HCT116 (cell line): ENCODE measurements around the gene RMI1. TPM values are rescaled to one million over a fixed set of nuclear protein-coding genes. Genes with fewer than 3 reads are reported as not detected.

Source experiments
- ATAC-seq: fragments of 200-7000 bp; cut with Tn5 transposase; 2 replicates; pipeline ENCODE4 v1.9.1; 2020; ENCODE audit warnings: mild to moderate bottlenecking, moderate library complexity
- BruUV-seq: library from RNA; stranded (reverse); fragments of 400-500 nt; replicated peaks from 2 replicates; lab custom pipeline; 2021; lab: Mats Ljungman, UMichigan
- CTCF ChIA-PET: fragments of 300-600 bp; sonication (Branson Sonifier 250); formaldehyde crosslinking; loops from one replicate; lab custom pipeline; 2021; ENCODE audit warnings: antibody characterized with exemption; lab: Charles Lee
- POLR2A ChIA-PET: fragments of 300-600, 350-600 bp; sonication (Branson Sonifier 250); formaldehyde crosslinking; loops from one replicate; lab custom pipeline; 2021; ENCODE audit warnings: antibody characterized with exemption; lab: Charles Lee
- RAD21 ChIA-PET, 2 experiments: fragments of 300-600 bp; sonication (Branson Sonifier 250); formaldehyde crosslinking; loops; one replicate each; lab custom pipeline; 2023; ENCODE audit warnings: low total read pairs in 2 of 2; ENCODE audit not compliant: uncharacterized antibody in 2 of 2, unreplicated experiment in 2 of 2, low non-redundant PET in 1 of 2; lab: Charles Lee
- DNase-seq: peaks from one replicate; pipeline ENCODE4 v3.0.0-alpha.2; 2010; ENCODE audit warnings: low read depth, low spot score
- H2AFZ ChIP-seq: fragments of 200-600 bp; shearing (Covaris generic), sonication (generic); 2 replicates; pipeline ENCODE4 v1.6.1; 2017; ENCODE audit warnings: low read depth, mixed run types, mixed read lengths, antibody characterized with exemption, low read length; ENCODE audit not compliant: poor library complexity, severe bottlenecking
- H3K27ac ChIP-seq: 2 replicates; pipeline ENCODE4 v1.5.1; 2012; ENCODE audit warnings: low read depth, low read length
- H3K27me3 ChIP-seq: fragments of 200-600 bp; sonication (generic); 2 replicates; pipeline ENCODE4 v1.6.1; 2016; ENCODE audit warnings: mixed run types, low read length, mixed read lengths; ENCODE audit not compliant: insufficient read depth
- H3K36me3 ChIP-seq, 2 experiments: fragments of 200-500 bp in 1 of 2; fragments of 200-600 bp in 1 of 2; sonication (Bioruptor generic) in 1 of 2; sonication (generic) in 1 of 2; 2 replicates each; pipeline versions ENCODE4 v1.5.1 to v1.6.1; 2014 to 2016; ENCODE audit warnings: low read length in 2 of 2, inconsistent platforms in 1 of 2, mixed read lengths in 1 of 2, mixed run types in 1 of 2; ENCODE audit not compliant: insufficient read depth in 2 of 2, control insufficient read depth in 1 of 2
- H3K4me1 ChIP-seq, 2 experiments: fragments of 200-600 bp in 1 of 2; sonication (generic) in 1 of 2; 2 replicates each; pipeline versions ENCODE4 v1.5.1 to v1.6.1; 2012 to 2017; ENCODE audit warnings: low read length in 2 of 2, inconsistent platforms in 1 of 2, mild to moderate bottlenecking in 1 of 2, mixed read lengths in 1 of 2, mixed run types in 1 of 2, moderate library complexity in 1 of 2; ENCODE audit not compliant: insufficient read depth in 2 of 2, control insufficient read depth in 1 of 2
- H3K4me2 ChIP-seq: fragments of 200-600 bp; sonication (generic); 2 replicates; pipeline ENCODE4 v1.6.1; 2017; ENCODE audit warnings: mixed run types, low read length, mixed read lengths
- H3K4me3 ChIP-seq, 2 experiments: fragments of 200-600 bp in 1 of 2; sonication (generic) in 1 of 2; replicated peaks in 1 of 2; 2 replicates each; pipeline ENCODE4 v1.5.1; 2011 to 2016; ENCODE audit warnings: low read length in 2 of 2, control low read depth in 1 of 2, low read depth in 1 of 2, mild to moderate bottlenecking in 1 of 2, mixed read lengths in 1 of 2, mixed run types in 1 of 2
- H3K79me2 ChIP-seq: fragments of 200-600 bp; sonication (generic); 2 replicates; pipeline ENCODE4 v1.6.1; 2017; ENCODE audit warnings: mild to moderate bottlenecking, mixed run types, low read length, moderate library complexity, mixed read lengths; ENCODE audit not compliant: insufficient read depth
- H3K9ac ChIP-seq: fragments of 200-600 bp; sonication (generic); 2 replicates; pipeline ENCODE4 v1.6.1; 2016; ENCODE audit warnings: low read length, mixed read lengths
- H3K9me2 ChIP-seq: fragments of 200-600 bp; sonication (generic), shearing (Covaris generic); 2 replicates; pipeline ENCODE4 v1.6.1; 2017; ENCODE audit warnings: mixed run types, mild to moderate bottlenecking, moderate library complexity; ENCODE audit not compliant: insufficient read depth
- H3K9me3 ChIP-seq, 2 experiments: fragments of 200-500 bp in 1 of 2; fragments of 200-600 bp in 1 of 2; sonication (Bioruptor generic) in 1 of 2; sonication (generic) in 1 of 2; 2 replicates each; pipeline ENCODE4 v1.6.1; 2014 to 2017; ENCODE audit warnings: low read length in 2 of 2, mixed read lengths in 2 of 2, inconsistent platforms in 1 of 2, low read depth in 1 of 2, mild to moderate bottlenecking in 1 of 2, mixed run types in 1 of 2, moderate library complexity in 1 of 2; ENCODE audit not compliant: control insufficient read depth in 1 of 2, insufficient read depth in 1 of 2
- H4K20me1 ChIP-seq: fragments of 200-600 bp; sonication (generic), shearing (Covaris generic); 2 replicates; pipeline ENCODE4 v1.6.1; 2017; ENCODE audit warnings: mixed run types, mild to moderate bottlenecking, moderate library complexity; ENCODE audit not compliant: insufficient read depth
- ELF1 ChIP-seq: IDR thresholded peaks from 2 replicates; pipeline ENCODE4 v1.6.1; 2012; ENCODE audit warnings: low read depth, borderline replicate concordance
- POLR2AphosphoS5 ChIP-seq: IDR thresholded peaks from 2 replicates; pipeline ENCODE4 v1.6.1; 2011; ENCODE audit warnings: mild to moderate bottlenecking, low read depth, low read length, moderate library complexity
- ZBTB33 ChIP-seq: IDR thresholded peaks from 2 replicates; pipeline ENCODE4 v1.6.1; 2011; ENCODE audit warnings: mild to moderate bottlenecking, low read length, moderate library complexity; ENCODE audit not compliant: insufficient replicate concordance; ENCODE audit errors: extremely low read depth
- ZNF274 ChIP-seq: fragments of 200-500 bp; sonication (Bioruptor generic); IDR thresholded peaks from 2 replicates; pipeline ENCODE4 v1.6.1; 2014; ENCODE audit warnings: mild to moderate bottlenecking, low read depth, low read length, inconsistent platforms
- intact Hi-C: fragments of 100-400 bp; cut with micrococcal nuclease; formaldehyde crosslinking; loops from 2 replicates; pipeline ENCODE4 v1.10.0; 2022
- total RNA-seq: library from RNA; stranded (reverse); gene quantifications from one replicate; pipeline ENCODE4 v1.2.1, GENCODE V29; 2021; ENCODE audit not compliant: unreplicated experiment

RMI1 gene
- total RNA-seq, 1 experiment from 2014 or later: 26.8 TPM

DNA sequence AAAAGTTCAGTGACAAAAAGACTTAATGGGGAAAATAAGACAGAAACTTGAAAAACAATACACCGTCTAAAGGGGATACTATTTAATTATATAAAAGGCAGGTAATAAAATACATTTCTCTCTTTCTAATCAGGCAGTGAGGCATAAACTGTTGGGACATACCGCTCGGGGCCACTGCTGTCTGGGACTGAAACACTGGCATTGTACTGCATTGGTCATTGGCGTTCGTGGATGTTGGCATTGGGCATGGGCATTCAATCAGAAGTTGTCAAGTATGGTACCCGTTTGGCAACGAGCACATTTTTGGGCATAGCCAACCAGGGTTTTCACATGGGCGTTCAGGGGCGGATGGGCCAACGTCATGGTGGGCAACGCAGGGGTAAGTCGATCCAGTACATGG lies 5.3 kb upstream of the RMI1 start:
- H2AFZ ChIP-seq: no peak overlapping the region
- no peaks in the 10 kb centered on the region for H3K9me3 ChIP-seq
- peaks cover 72 to 88% of the 10 kb centered on the region in 2 experiments for H3K36me3 ChIP-seq
- no peaks in the 10 kb centered on the region for H3K9me2 ChIP-seq
- intact Hi-C loops: no loop called here
- ChIA-PET POLR2A (no interaction called here), RAD21 (no interaction called here), CTCF (no interaction called here)
- no peak overlapping the region for H3K27ac ChIP-seq
- TF ChIP-seq POLR2AphosphoS5 (0 out of 2 replicates have a peak, but pooled peaks have one; percentile 18), ELF1 (no peak)
- no peak overlapping the region for H3K4me2 ChIP-seq
- ATAC-seq (no peak), DNase-seq (no peak)
- H3K9ac ChIP-seq: no peak overlapping the region
- no peaks in the 10 kb centered on the region for H3K27me3 ChIP-seq
- H3K4me1 ChIP-seq: peaks cover 4 to 11% of the 10 kb centered on the region in 2 experiments; a peak in 3 of 4 replicates
- H3K4me3 ChIP-seq: no peak overlapping the region
- peaks cover 100% of the 10 kb centered on the region for H3K79me2 ChIP-seq
- peaks cover 85% of the 10 kb centered on the region for H4K20me1 ChIP-seq
- no TSS peak for BruUV-seq

DNA sequence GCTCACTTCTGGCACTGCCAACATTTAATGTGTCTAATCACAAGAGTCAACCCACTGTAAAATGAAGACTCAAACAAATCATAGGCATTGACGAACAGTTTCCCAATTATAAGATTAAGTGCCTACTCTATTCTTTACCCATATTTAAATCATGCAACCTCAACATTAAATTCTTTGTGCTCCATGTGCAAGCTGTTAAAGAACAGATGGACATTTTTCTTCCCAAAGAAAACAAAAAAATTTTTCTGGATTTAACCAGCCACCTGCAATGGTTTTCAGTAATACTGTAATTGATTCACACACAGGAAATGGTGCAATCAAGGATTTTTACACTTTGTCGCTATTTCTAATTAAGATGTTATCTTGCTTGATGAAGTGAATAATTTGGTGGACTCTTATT lies 4.2 kb upstream of the RMI1 start:
- no peak for TF ChIP-seq ZBTB33
- TF ChIP-seq POLR2AphosphoS5: 0 out of 2 replicates have a peak, but pooled peaks have one; percentile 4
- TF ChIP-seq ZNF274: no peak
- ATAC-seq (no peak), DNase-seq (no peak)
- Histone ChIP-seq H3K4me3 (no peak overlapping the region), H3K27me3 (no peaks in the 10 kb centered on the region), H3K4me2 (no peak overlapping the region), H3K4me1 (peaks cover 4 to 13% of the 10 kb centered on the region in 2 experiments; a peak in 3 of 4 replicates), H3K79me2 (peaks cover 96% of the 10 kb centered on the region), H3K9ac (no peak overlapping the region), H2AFZ (no peak overlapping the region), H3K36me3 (peaks cover 61 to 77% of the 10 kb centered on the region in 2 experiments), H4K20me1 (peaks cover 74% of the 10 kb centered on the region), H3K27ac (no peak overlapping the region), H3K9me3 (no peaks in the 10 kb centered on the region), H3K9me2 (no peaks in the 10 kb centered on the region)
- intact Hi-C loops: no loop called here
- no TSS peak for BruUV-seq
- POLR2A ChIA-PET: no interaction called here
- RAD21 ChIA-PET: no interaction called here
- CTCF ChIA-PET: no interaction called here
